ENCODE measurements around the gene ADGRL1.
A peak's percentile ranks its signal among the peaks of the same experiment; 100 is the strongest.
"Not testable (repeated sequence)": the region's sequence is repeated elsewhere in the genome, so short reads cannot be mapped to it uniquely, and the experiment has no call there.

ADGRL1 gene

GRCh38 chr19:14205452-14206287 lies at the start of gene ADGRL1:
ADGRL1 (minus strand) TSS chr19:14206169; CDS start chr19:14183602, 22,567 bp downstream.
- H3K4me3 ChIP-seq: peak within 1 kb of the TSS; percentile 60 to 80 (median 73)
- peaks cover 26 to 63% (median 54%) of the 10 kb centered on the region in 10 experiments; a peak in 19 of 20 replicates for H3K4me1 ChIP-seq
- H3K4me2 ChIP-seq: peak within 1 kb of the TSS; percentile 86 to 92 (median 91)
- H3K9ac ChIP-seq: peak within 1 kb of the TSS; percentile 75 to 85 (median 82)
- H3K27ac ChIP-seq: peak within 1 kb of the TSS; percentile 67 to 90 (median 83); a peak in 21 of 22 replicates
- H3K36me3 ChIP-seq; H3K9me3 ChIP-seq (replicated peaks in 1 of 11): not testable (repeated sequence)
- H4K20me1 ChIP-seq: peaks cover 0 to 52% (median 43%) of the 10 kb centered on the region in 11 experiments; a peak in 18 of 22 replicates
- H3K27me3 ChIP-seq: peaks cover 38 to 62% (median 51%) of the 10 kb centered on the region in 11 experiments

GRCh38 chr19:14255316-14255715 lies 49.3 kb upstream of the ADGRL1 start:
- not testable (repeated sequence) for H3K9me3 ChIP-seq (replicated peaks in 1 of 11); H3K36me3 ChIP-seq; H3K4me3 ChIP-seq; H3K9ac ChIP-seq; H4K20me1 ChIP-seq; H3K27me3 ChIP-seq
- Histone ChIP-seq H3K4me1 (peaks cover 11 to 58% (median 46%) of the 10 kb centered on the region in 10 experiments; a peak in 19 of 20 replicates), H3K27ac (peak overlapping the region in 5 of 11 experiments; percentile 11 to 51 (median 37); a peak in 5 of 22 replicates), H3K4me2 (peak overlapping the region in 10 of 11 experiments; percentile 7 to 55 (median 38); a peak in 13 of 22 replicates)

GRCh38 chr19:14253822-14254599 lies 48.0 kb upstream of the ADGRL1 start:
- Histone ChIP-seq H3K4me2 (peak overlapping the region in 9 of 11 experiments; percentile 12 to 60 (median 51); a peak in 16 of 22 replicates), H3K9ac (peak overlapping the region in 1 of 11 experiments; percentile 11; a peak in 1 of 22 replicates), H3K4me1 (peaks cover 11 to 63% (median 53%) of the 10 kb centered on the region in 10 experiments; a peak in 19 of 20 replicates)
- H3K27ac ChIP-seq; H4K20me1 ChIP-seq; H3K27me3 ChIP-seq; H3K9me3 ChIP-seq (replicated peaks in 1 of 11); H3K36me3 ChIP-seq; H3K4me3 ChIP-seq: not testable (repeated sequence)

GRCh38 chr19:14252136-14252535 lies 46.2 kb upstream of the ADGRL1 start:
- H3K4me1 ChIP-seq: peaks cover 0 to 57% (median 49%) of the 10 kb centered on the region in 10 experiments; a peak in 19 of 20 replicates
- H3K36me3 ChIP-seq; H3K9ac ChIP-seq; H3K4me3 ChIP-seq; H3K9me3 ChIP-seq (replicated peaks in 1 of 11); H3K27ac ChIP-seq; H4K20me1 ChIP-seq; H3K4me2 ChIP-seq: not testable (repeated sequence)
- H3K27me3 ChIP-seq: 0 out of 22 replicates have a peak, but pooled peaks cover 0 to 11% (median 0%) of the 10 kb centered on the region in 11 experiments

GRCh38 chr19:14250870-14251269 lies 44.9 kb upstream of the ADGRL1 start:
- H3K4me3 ChIP-seq: no peak overlapping the region
- no peak for TF ChIP-seq Cebpa-rat (IDR thresholded peaks at IDR 0.05)

DNA sequence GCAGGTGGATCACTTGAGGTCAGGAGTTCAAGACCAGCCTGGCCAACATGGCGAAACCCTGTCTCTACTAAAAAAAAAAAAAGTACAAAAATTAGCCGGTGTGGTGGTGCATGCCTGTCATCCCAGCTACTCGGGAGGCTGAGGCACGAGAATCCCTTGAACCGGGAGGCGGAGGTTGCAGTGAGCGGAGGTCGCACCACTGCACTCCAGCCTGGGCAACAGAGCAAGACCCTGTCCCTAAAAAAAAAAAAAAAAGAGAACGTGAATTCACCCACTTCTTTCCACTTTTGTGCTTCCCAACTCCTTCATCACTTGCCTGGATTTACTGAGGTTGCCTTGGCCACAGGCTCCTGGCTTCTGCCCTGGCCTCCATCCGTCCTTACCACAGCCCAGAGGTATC lies 44.3 kb upstream of the ADGRL1 start:
- Histone ChIP-seq H3K4me2 (peak overlapping the region in 3 of 11 experiments; percentile 1 to 49 (median 21); a peak in 2 of 22 replicates), H3K27me3 (0 out of 22 replicates have a peak, but pooled peaks cover 0 to 11% (median 0%) of the 10 kb centered on the region in 11 experiments), H3K4me1 (peaks cover 0 to 41% (median 36%) of the 10 kb centered on the region in 10 experiments; a peak in 17 of 20 replicates)
- H3K4me3 ChIP-seq; H3K27ac ChIP-seq; H3K36me3 ChIP-seq; H3K9me3 ChIP-seq (replicated peaks in 1 of 11); H3K9ac ChIP-seq; H4K20me1 ChIP-seq: not testable (repeated sequence)

More at GRCh38 chr19:14250870-14251269, 44.9 kb upstream of the ADGRL1 start:
- Histone ChIP-seq H3K9me3 (replicated peaks in 1 of 11) (no peaks in the 10 kb centered on the region), H3K36me3 (no peaks in the 10 kb centered on the region), H3K4me2 (peak overlapping the region in 5 of 11 experiments; percentile 0 to 49 (median 11); a peak in 4 of 22 replicates), H3K27me3 (0 out of 22 replicates have a peak, but pooled peaks cover 0 to 11% (median 0%) of the 10 kb centered on the region in 11 experiments), H4K20me1 (no peaks in the 10 kb centered on the region), H3K27ac (no peak overlapping the region), H3K4me1 (peaks cover 0 to 46% (median 41%) of the 10 kb centered on the region in 10 experiments; a peak in 17 of 20 replicates), H3K9ac (no peak overlapping the region)

- not testable (repeated sequence) for H3K36me3 ChIP-seq; H4K20me1 ChIP-seq; H3K9me3 ChIP-seq (replicated peaks in 1 of 11)
- Histone ChIP-seq H3K4me1 (peaks cover 0 to 40% (median 35%) of the 10 kb centered on the region in 10 experiments; a peak in 17 of 20 replicates), H3K9ac (peak overlapping the region in 3 of 11 experiments; percentile 78 to 81 (median 81); a peak in 3 of 22 replicates), H3K27me3 (0 out of 22 replicates have a peak, but pooled peaks cover 0 to 11% (median 0%) of the 10 kb centered on the region in 11 experiments), H3K4me2 (peak overlapping the region in 10 of 11 experiments; percentile 76 to 91 (median 84); a peak in 20 of 22 replicates), H3K4me3 (peak overlapping the region in 1 of 10 experiments; percentile 56; a peak in 2 of 20 replicates), H3K27ac (peak overlapping the region in 8 of 11 experiments; percentile 73 to 89 (median 86); a peak in 10 of 22 replicates)
Observed at GRCh38 chr19:14249891-14250290, 43.9 kb upstream of the ADGRL1 start.

GRCh38 chr19:14249012-14249754 lies 43.2 kb upstream of the ADGRL1 start:
- H3K4me2 ChIP-seq: peak overlapping the region; percentile 76 to 91 (median 86)

More at GRCh38 chr19:14249012-14249754, 43.2 kb upstream of the ADGRL1 start:
- Histone ChIP-seq H3K4me1 (peaks cover 0 to 37% (median 31%) of the 10 kb centered on the region in 10 experiments; a peak in 17 of 20 replicates), H3K27ac (peak overlapping the region; percentile 19 to 89 (median 85); a peak in 20 of 22 replicates), H3K9ac (peak overlapping the region; percentile 67 to 82 (median 80); a peak in 21 of 22 replicates), H3K4me3 (peak overlapping the region; percentile 49 to 70 (median 56))
- H3K9me3 ChIP-seq (replicated peaks in 1 of 11); H3K36me3 ChIP-seq; H4K20me1 ChIP-seq; H3K27me3 ChIP-seq: not testable (repeated sequence)
